Tibial nerve (tissue), 3 donors: ENCODE results near the gene USP7.

ENCODE experiments used
- CTCF ChIP-seq, 5 experiments: fragments of 200-600 bp in 3 of 5; fragments of 450-650 bp in 2 of 5; sonication (generic) in 3 of 5; IDR thresholded peaks; one replicate each; pipeline ENCODE4 v1.5.1; 2016 to 2019; ENCODE audit warnings: antibody characterized with exemption in 5 of 5, mild to moderate bottlenecking in 3 of 5, moderate library complexity in 2 of 5
- POLR2A ChIP-seq, 2 donors: fragments of 450-650 bp; IDR thresholded peaks; one replicate each; pipeline ENCODE4 v1.6.1; 2017; ENCODE audit warnings: antibody characterized with exemption in 2 of 2, mild to moderate bottlenecking in 2 of 2, moderate library complexity in 2 of 2

GRCh38 chr16:8972843-8973586, 9.3 kb upstream of the USP7 start:
- no peak for TF ChIP-seq CTCF (IDR thresholded peaks at IDR 0.05)
- no peak for TF ChIP-seq POLR2A (IDR thresholded peaks at IDR 0.05)
